K562 (cell line): ENCODE data around the gene ABHD3. TPM values are rescaled to one million over a fixed set of nuclear protein-coding genes. Genes with fewer than 3 reads are reported as not detected.

Experiments used
- ATAC-seq: fragments of 200-7000 bp; cut with Tn5 transposase; 3 replicates; pipeline ENCODE4 v1.9.1; 2020; ENCODE audit warnings: moderate library complexity
- BruUV-seq: library from RNA; stranded (reverse); fragments of 400-500 nt; replicated peaks from 2 replicates; lab custom pipeline; 2021; lab: Mats Ljungman, UMichigan
- CTCF ChIA-PET: fragments of 300-600 bp; formaldehyde crosslinking; extraction: SDS; loops from one replicate; lab custom pipeline; 2021; ENCODE audit warnings: low intra/inter-chr PET ratio; lab: Yijun Ruan, JAX
- POLR2A ChIA-PET: fragments of 300-600, 350-650 bp; sonication (Branson Sonifier 250); formaldehyde crosslinking; extraction: SDS; loops from one replicate; lab custom pipeline; 2021; ENCODE audit warnings: antibody characterized with exemption, inconsistent platforms; lab: Yijun Ruan, JAX
- DNase-seq, 4 experiments: peaks; one replicate each; pipeline versions ENCODE4 v3.0.0 to v3.0.0-alpha.2; 2011 to 2018; ENCODE audit warnings: low spot score in 3 of 4, mixed read lengths in 3 of 4; ENCODE audit errors: extremely low read depth in 1 of 4
- FAIRE-seq: peaks from 2 replicates; lab custom pipeline; 2011; peaks lifted over from hg19 to GRCh38; lab: Jason Lieb, UNC
- H2AFZ ChIP-seq: 2 replicates; pipeline ENCODE4 v1.6.0; 2011; ENCODE audit warnings: low read depth, low read length, control low read depth, inconsistent platforms
- H3K27ac ChIP-seq: fragments of 200-600 bp; 3 replicates; pipeline ENCODE4 v1.8.0; 2011; ENCODE audit warnings: low read depth, mild to moderate bottlenecking, control low read depth, inconsistent platforms, low read length, moderate library complexity, mixed read lengths; ENCODE audit errors: extremely low read depth
- H3K27me3 ChIP-seq, 2 experiments: fragments of 300-600 bp in 1 of 2; 2 replicates in 1 of 2; 3 replicates in 1 of 2; pipeline versions ENCODE4 v1.6.0 to v1.8.0; 2011; ENCODE audit warnings: inconsistent platforms in 2 of 2, low read length in 2 of 2, mild to moderate bottlenecking in 1 of 2, mixed read lengths in 1 of 2, moderate library complexity in 1 of 2; ENCODE audit not compliant: control insufficient read depth in 2 of 2, insufficient read depth in 2 of 2
- H3K36me3 ChIP-seq: fragments of 300-600 bp; 3 replicates; pipeline ENCODE4 v1.8.0; 2011; ENCODE audit warnings: mild to moderate bottlenecking, low read length, inconsistent platforms; ENCODE audit not compliant: control insufficient read depth, insufficient read depth
- H3K4me1 ChIP-seq, 2 experiments: fragments of 200-600 bp in 1 of 2; replicated peaks in 1 of 2; 2 replicates in 1 of 2; 3 replicates in 1 of 2; pipeline versions ENCODE4 v1.5.1 to v1.8.0; 2011; ENCODE audit warnings: inconsistent platforms in 2 of 2, low read length in 2 of 2, mild to moderate bottlenecking in 1 of 2, mixed read lengths in 1 of 2, moderate library complexity in 1 of 2; ENCODE audit not compliant: control insufficient read depth in 2 of 2, insufficient read depth in 2 of 2
- H3K4me2 ChIP-seq: 2 replicates; pipeline ENCODE4 v1.6.1; 2011; ENCODE audit warnings: low read length, control low read depth, inconsistent platforms, mixed read lengths; ENCODE audit not compliant: insufficient read depth
- H3K4me3 ChIP-seq: fragments of 200-600 bp; sonication (generic), shearing (Covaris generic); 2 replicates; pipeline ENCODE4 v1.5.1; 2016; ENCODE audit warnings: control low read depth, inconsistent platforms
- H3K79me2 ChIP-seq: fragments of 200-600 bp; 3 replicates; pipeline ENCODE4 v1.8.0; 2011; ENCODE audit warnings: low read length, inconsistent platforms; ENCODE audit not compliant: control insufficient read depth, insufficient read depth
- H3K9ac ChIP-seq, 2 experiments: 2 replicates each; pipeline versions ENCODE4 v1.6.0 to v1.6.1; 2011; ENCODE audit warnings: low read depth in 2 of 2, low read length in 2 of 2, control low read depth in 1 of 2, inconsistent platforms in 1 of 2, mild to moderate bottlenecking in 1 of 2, mixed read lengths in 1 of 2; ENCODE audit not compliant: insufficient read depth in 1 of 2
- H3K9me1 ChIP-seq: one replicate; pipeline ENCODE4 v1.6.0; 2011; ENCODE audit warnings: inconsistent platforms, mild to moderate bottlenecking, low read length, moderate library complexity; ENCODE audit not compliant: control insufficient read depth, insufficient read depth
- H3K9me3 ChIP-seq: replicated peaks from 2 replicates; pipeline ENCODE4 v1.5.1; 2011; ENCODE audit warnings: low read depth, low read length, inconsistent platforms; ENCODE audit not compliant: control insufficient read depth, insufficient read depth
- H4K20me1 ChIP-seq: replicated peaks from 2 replicates; pipeline ENCODE4 v1.6.1; 2011; ENCODE audit warnings: low read length, inconsistent platforms, mixed read lengths; ENCODE audit not compliant: control insufficient read depth, insufficient read depth
- CTCFL ChIP-seq: IDR thresholded peaks from 2 replicates; pipeline ENCODE4 v1.6.1; 2011; ENCODE audit warnings: borderline replicate concordance, low read depth, mild to moderate bottlenecking, moderate library complexity, low read length; ENCODE audit not compliant: insufficient read depth, poor library complexity, severe bottlenecking
- E4F1 ChIP-seq: fragments of 250-450 bp; sonication (Bioruptor Pico); IDR thresholded peaks from 2 replicates; pipeline ENCODE4 v1.5.0; 2021; ENCODE audit warnings: mild to moderate bottlenecking, borderline replicate concordance
- ELF2 ChIP-seq: fragments of 250-450 bp; sonication (Bioruptor Pico); IDR thresholded peaks from 2 replicates; pipeline ENCODE4 v1.5.0; 2021; ENCODE audit warnings: mild to moderate bottlenecking
- MYNN ChIP-seq, 2 experiments: sonication (generic); formaldehyde crosslinking in 1 of 2; IDR thresholded peaks; 2 replicates each; pipeline versions ENCODE4 v1.5.0 to v1.6.1; 2016 to 2020; ENCODE audit warnings: antibody characterized with exemption in 1 of 2, missing genetic modification reagents in 1 of 2
- NRF1 ChIP-seq, 2 experiments: fragments of 450-650 bp; IDR thresholded peaks in 1 of 2; conservative IDR thresholded peaks in 1 of 2; 2 replicates each; pipeline ENCODE4 v1.6.1; 2014; ENCODE audit warnings: mild to moderate bottlenecking in 2 of 2
- PHB2 ChIP-seq: fragments of 450-650 bp; IDR thresholded peaks from 2 replicates; pipeline ENCODE4 v1.6.1; 2017; ENCODE audit warnings: low read depth
- PHF21A ChIP-seq: fragments of 450-650 bp; IDR thresholded peaks from 2 replicates; pipeline ENCODE4 v1.6.1; 2017; ENCODE audit warnings: low read depth, borderline replicate concordance
- POLR2H ChIP-seq: IDR thresholded peaks from 2 replicates; pipeline ENCODE4 v1.6.1; 2016; ENCODE audit warnings: missing genetic modification characterization, low read depth, mild to moderate bottlenecking, control low read depth, missing compliant biosample characterization, moderate library complexity
- PTBP1 ChIP-seq: fragments of 200-400 bp; formaldehyde crosslinking; IDR thresholded peaks from 2 replicates; pipeline ENCODE4 v1.6.1; 2017; ENCODE audit warnings: low read depth, low read length
- PTRF ChIP-seq: fragments of 450-650 bp; IDR thresholded peaks from 2 replicates; pipeline ENCODE4 v1.6.1; 2016; ENCODE audit warnings: mild to moderate bottlenecking, missing genetic modification characterization, missing compliant biosample characterization
- RNF2 ChIP-seq: sonication (generic); IDR thresholded peaks from 2 replicates; pipeline ENCODE4 v1.6.1; 2016
- SAFB2 ChIP-seq: fragments of 200-400 bp; formaldehyde crosslinking; IDR thresholded peaks from 2 replicates; pipeline ENCODE4 v1.6.1; 2018; ENCODE audit warnings: borderline replicate concordance, low read length, low read depth, moderate library complexity; ENCODE audit not compliant: severe bottlenecking
- STAG1 ChIP-seq: sonication (generic); formaldehyde crosslinking; IDR thresholded peaks from 2 replicates; pipeline ENCODE4 v1.5.0; 2020; ENCODE audit warnings: missing genetic modification reagents, borderline replicate concordance
- TBL1XR1 ChIP-seq, 2 experiments: IDR thresholded peaks; 2 replicates each; pipeline ENCODE4 v1.6.1; 2012; ENCODE audit warnings: improper control_type of control experiment in 2 of 2, low read length in 2 of 2, mild to moderate bottlenecking in 1 of 2
- ZC3H8 ChIP-seq: fragments of 450-650 bp; IDR thresholded peaks from 2 replicates; pipeline ENCODE4 v1.6.1; 2017
- ZNF224 ChIP-seq: sonication (generic); formaldehyde crosslinking; IDR thresholded peaks from 2 replicates; pipeline ENCODE4 v1.8.0; 2022; ENCODE audit warnings: mild to moderate bottlenecking, missing genetic modification reagents
- WGBS: fragments of 100-300 bp; shearing (Covaris generic); methylation state at CpG from one replicate; pipeline ENCODE4 v1.1.6; 2016; ENCODE audit warnings: low coverage, mixed read lengths; ENCODE audit not compliant: insufficient coverage; ENCODE audit errors: missing lambda C conversion rate; 5-methylcytosine and 5-hydroxymethylcytosine counted together
- in situ Hi-C: fragments of 300-500 bp; cut with MboI; formaldehyde crosslinking; loops from 4 replicates; pipeline ENCODE4 v1.15.0; 2018; ENCODE audit warnings: inconsistent platforms, mixed read lengths
- intact Hi-C: fragments of 100-400 bp; cut with micrococcal nuclease; formaldehyde crosslinking; loops from 2 replicates; pipeline ENCODE4 v1.14.2; 2022
- polyA plus RNA-seq, 8 experiments: library from polyadenylated mRNA; depleted of rRNA in 4 of 8; stranded (reverse) in 5 of 8; unstranded in 3 of 8; fragments of >200 nt; fragmentation: Nextera tagmentation in 2 of 8; fragmentation: Illumina TruSeq in 1 of 8; extraction: Ambion mirVana in 2 of 8; extraction: Trizol in 1 of 8; gene quantifications; 2 replicates each; pipeline versions ENCODE4 v1.2.1 to v1.2.3, GENCODE V29; 2011 to 2014; ENCODE audit warnings: inconsistent platforms in 1 of 8, missing spikeins in 1 of 8
- total RNA-seq, 7 experiments: library from RNA; depleted of rRNA in 6 of 7; stranded (reverse); fragments of >200 nt in 6 of 7; fragmentation: Illumina TruSeq in 2 of 7; extraction: Trizol in 2 of 7; gene quantifications; 2 replicates each; pipeline versions ENCODE4 v1.2.1 to v1.2.3, GENCODE V29; 2011 to 2021; ENCODE audit warnings: low replicate concordance in 1 of 7

The ABHD3 gene
- total and polyA plus RNA-seq, 9 of the 15 experiments (the other 6 are each of a cell fraction or from before 2014, with no cell fraction given), result 6.3 to 38.8 (median 19.4) TPM

- BruUV-seq, result no TSS peak
- DNase-seq (no peak), ATAC-seq (no peak), FAIRE-seq (no peak)
- CTCF ChIA-PET, result no interaction called here
- H3K9ac ChIP-seq, result no peak overlapping the region
- in situ Hi-C loops (no loop called here), intact Hi-C loops (no loop called here)
- H3K27ac ChIP-seq, result no peak overlapping the region
- H2AFZ ChIP-seq, result no peak overlapping the region
- H3K4me3 ChIP-seq, result no peak overlapping the region
- POLR2A ChIA-PET, result interaction anchor here (1.1 kb wide), 1 partner anchor 9 kb away, joined by 4 read pairs; no protein-coding TSS in a partner anchor
- H4K20me1 ChIP-seq, result no peaks in the 10 kb centered on the region
- H3K9me3 ChIP-seq, result no peaks in the 10 kb centered on the region
- no peaks in the 10 kb centered on the region for H3K27me3 ChIP-seq
- no peaks in the 10 kb centered on the region for H3K9me1 ChIP-seq
- 92% methylated on average over 2 of the region's 2 CpGs for WGBS
- H3K4me2 ChIP-seq, result no peak overlapping the region
- no peaks in the 10 kb centered on the region for H3K79me2 ChIP-seq
- H3K4me1 ChIP-seq, result peaks cover 3 to 7% of the 10 kb centered on the region in 2 experiments; a peak in 4 of 5 replicates
- TF ChIP-seq SAFB2 (no peak), PHF21A (no peak), PHB2 (no peak), E4F1 (CRISPR knock-in tag) (no peak), ZC3H8 (no peak), PTBP1 (no peak), PTRF (tag) (no peak), MYNN (IDR thresholded peaks at IDR 0.05) (no peak), MYNN (CRISPR knock-in tag; IDR thresholded peaks at IDR 0.05) (no peak), CTCFL (no peak), NRF1 (conservative IDR thresholded peaks at IDR 0.05 in 1 of 2, IDR thresholded peaks at IDR 0.05 in 1 of 2) (no peak), STAG1 (CRISPR knock-in tag) (no peak), RNF2 (no peak), ZNF224 (no peak), TBL1XR1 (IDR thresholded peaks at IDR 0.05; ENCODE audit: low read length in 2 of 2) (no peak), POLR2H (tag) (no peak), ELF2 (CRISPR knock-in tag) (no peak)
- H3K36me3 ChIP-seq, result peaks cover 30% of the 10 kb centered on the region; the same call in 2 of the 3 replicates
Observed at GRCh38 chr18:21684731-21685130, 19.8 kb downstream of the ABHD3 start.
